HG03097 (cell line): Measurements from ENCODE around the gene ZDHHC14.

Source experiments
- ATAC-seq: cut with Tn5 transposase; IDR thresholded peaks from one replicate; pipeline ENCODE4 v1.9.1; 2021; ENCODE audit not compliant: unreplicated experiment, low FRiP score

ZDHHC14 gene

DNA sequence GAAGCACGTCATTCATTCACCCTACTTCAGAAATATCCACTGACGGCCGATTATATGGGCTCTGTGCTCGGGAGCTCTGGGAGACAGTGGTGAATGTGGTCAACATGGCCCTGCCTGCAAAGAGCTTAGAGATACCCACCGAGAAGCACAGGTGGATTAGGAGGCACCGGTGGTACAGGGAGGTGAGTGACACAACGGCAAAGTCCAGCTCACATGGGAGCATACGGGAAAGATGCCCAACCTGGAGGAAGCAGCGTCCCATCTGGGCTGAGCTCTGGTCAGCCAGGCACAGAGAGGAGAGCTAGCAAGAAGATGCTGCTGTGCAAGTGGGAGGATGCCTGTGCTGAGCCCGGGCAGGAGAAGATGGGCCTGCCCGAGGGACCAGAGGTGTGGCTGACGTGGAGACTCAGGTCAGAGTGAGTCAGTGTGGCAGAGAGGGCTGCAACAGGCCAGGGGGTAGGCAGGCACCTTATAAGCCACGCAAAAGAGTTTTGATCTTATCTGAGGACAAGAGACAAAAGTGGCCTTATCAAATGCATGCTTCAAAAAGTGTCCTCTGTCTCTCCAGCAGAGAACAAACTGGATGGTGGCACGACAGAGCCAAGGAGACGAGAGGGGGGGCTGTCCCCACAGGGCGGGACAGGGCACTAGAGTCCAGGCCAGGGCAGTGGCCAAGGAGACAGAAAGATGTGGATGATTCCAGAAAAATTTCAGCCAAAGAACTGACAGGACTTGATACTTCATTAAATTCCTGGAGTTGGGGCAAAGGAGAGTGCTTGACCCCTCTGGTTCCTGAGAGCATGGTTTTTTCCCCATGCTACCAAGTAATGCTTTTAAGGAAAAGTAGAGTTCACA lies 227.5 kb downstream of the ZDHHC14 start:
- ATAC-seq: no peak

DNA sequence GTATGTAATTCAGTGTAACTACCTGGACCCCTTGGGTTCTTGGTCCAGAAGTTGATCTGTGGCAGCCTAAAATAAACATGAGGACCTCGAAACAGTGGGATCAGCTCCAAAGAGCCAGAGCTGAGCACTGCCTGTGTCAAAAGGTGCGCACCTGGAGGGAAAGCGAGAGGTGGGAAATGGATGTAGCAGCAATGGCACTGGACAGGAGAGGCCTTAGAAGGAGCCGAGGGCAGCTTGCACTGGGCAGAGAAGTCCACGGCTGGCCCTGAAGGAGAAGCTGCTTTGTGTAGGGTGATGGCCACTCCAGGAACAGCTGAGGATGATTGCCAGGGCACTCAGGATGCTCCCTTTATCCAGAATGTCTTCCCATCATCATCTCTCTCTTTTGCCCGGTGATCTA lies 228.1 kb downstream of the ZDHHC14 start:
- ATAC-seq: no peak

DNA sequence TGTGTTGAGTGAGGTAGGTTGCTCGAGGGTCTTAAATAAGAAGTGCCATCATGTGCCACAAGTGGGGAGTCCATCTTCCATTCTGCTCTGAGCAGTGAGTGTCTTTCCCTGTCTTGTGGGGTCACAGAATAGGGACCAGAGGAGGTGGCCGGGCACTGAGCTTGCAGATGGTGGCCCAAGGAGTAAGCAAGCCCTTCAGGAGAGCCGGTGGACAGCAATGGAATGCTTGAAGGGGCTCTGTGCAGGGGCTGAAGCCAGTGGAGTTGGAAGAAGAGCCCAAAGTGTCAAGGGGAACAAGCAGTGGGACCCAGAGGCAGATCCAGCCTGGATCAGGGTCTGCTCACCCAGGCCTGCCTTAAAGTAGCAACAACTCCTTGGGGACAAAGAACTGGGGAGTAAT lies 228.6 kb downstream of the ZDHHC14 start:
- no peak for ATAC-seq

DNA sequence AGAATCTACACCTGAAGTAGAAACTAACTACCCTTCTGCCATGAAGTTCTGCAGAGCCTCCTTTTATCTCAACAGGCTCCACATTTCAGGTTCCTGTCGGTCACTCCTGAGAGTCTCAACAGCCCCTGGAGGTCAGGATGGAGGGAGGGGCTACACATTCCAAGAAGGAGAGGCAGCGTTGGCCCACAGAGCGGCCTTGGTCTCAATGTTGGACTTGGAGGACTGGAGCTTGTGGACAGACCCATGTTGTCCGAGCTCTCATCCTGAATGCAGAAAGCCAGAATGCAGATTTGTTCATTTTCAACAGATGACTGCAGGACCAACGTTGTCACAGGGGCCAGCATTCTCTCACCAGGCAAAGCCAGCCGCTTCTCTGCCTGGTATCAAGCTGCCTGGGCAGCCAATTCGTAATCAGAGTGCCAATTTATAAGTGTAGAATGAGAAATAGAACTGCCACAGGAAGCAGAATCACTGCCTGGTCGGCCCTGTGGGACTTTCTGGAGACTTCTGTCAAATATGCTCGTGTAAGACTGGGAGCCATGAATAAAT lies 229.5 kb downstream of the ZDHHC14 start:
- no peak for ATAC-seq

DNA sequence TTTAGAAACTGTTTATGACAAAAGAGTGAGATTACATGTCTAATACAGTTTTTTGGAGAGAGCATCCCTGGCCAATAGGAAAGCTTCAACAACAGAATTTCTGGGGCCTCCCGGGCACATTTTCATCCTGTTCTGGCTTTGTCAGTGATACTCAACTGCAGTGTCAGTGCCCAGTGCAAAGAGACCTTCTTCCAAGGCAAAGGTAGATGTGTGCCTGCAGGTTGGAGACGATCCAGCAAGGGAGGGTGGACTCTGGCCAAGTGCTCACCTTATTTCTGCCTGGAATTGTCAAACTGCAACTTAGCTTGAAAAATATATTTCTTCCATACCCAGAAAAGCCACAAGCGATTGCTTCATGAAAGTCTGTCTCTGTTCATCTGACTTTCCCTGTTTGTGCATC lies 230.4 kb downstream of the ZDHHC14 start:
- no peak for ATAC-seq

DNA sequence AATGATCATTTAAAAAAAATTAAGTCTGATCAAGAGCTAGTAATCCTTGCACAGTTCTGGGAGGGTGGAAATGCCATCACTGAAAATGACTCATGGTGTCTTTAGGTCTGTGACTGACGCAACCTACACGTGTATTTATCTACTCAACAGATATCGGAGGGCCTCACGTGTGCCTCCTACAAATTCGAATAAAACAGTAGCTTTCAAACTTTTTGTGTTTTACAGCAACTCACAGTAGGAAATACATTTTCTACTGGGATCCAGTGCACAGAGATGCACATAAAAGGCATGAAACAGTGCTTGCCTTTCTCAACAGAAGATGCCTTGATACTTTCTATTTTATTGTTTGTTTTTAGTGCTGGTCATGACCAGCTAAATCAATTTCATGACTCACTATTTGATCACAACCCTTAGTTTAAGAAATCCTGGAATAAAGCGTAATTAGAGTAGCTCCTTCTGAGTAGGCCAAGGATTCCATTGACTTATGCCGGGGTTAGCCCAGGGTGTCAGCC lies 232.1 kb downstream of the ZDHHC14 start:
- ATAC-seq: no peak

DNA sequence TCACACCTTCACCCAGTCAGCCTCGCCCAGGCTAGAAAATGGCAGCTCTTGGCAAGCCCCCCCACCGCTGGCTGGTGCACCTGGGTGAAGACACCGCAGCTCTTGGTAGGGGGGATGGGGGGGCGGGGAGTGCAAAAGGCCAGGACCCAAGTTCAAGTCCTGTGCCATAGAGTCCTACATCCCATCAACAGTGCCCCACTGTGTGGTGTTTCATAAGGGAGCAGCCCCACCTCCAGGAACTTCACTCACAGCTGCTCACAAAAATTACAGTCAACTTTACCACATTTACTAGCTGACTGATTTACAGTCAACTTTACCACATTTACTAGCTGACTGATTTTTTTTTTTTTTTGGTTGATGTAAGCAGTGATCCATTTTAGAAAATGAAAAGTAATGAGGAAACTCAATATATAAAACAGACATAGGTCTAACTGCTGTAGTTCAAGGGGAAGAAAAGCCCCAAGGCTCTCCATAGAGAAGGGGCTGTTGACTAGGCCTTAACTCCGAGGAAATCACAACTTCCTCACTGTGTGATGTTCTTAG lies 233.1 kb downstream of the ZDHHC14 start:
- peak; percentile 68 for ATAC-seq

DNA sequence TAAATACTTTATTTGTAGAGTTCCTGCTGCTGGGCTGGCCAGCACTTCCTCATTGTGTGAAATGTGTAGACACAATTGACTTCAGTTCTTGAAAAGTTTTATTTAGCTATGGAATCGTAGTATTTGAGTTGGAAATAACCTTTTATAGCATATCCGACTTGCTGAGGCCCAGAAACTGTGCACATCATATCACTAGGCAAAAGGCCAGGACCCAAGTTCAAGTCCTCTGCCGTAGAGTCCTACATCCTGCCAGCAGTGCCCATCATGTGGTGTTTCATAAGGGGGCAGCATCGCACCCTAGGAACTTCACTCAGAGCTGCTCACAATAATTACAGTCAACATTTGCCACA lies 234.4 kb downstream of the ZDHHC14 start:
- ATAC-seq: no peak

DNA sequence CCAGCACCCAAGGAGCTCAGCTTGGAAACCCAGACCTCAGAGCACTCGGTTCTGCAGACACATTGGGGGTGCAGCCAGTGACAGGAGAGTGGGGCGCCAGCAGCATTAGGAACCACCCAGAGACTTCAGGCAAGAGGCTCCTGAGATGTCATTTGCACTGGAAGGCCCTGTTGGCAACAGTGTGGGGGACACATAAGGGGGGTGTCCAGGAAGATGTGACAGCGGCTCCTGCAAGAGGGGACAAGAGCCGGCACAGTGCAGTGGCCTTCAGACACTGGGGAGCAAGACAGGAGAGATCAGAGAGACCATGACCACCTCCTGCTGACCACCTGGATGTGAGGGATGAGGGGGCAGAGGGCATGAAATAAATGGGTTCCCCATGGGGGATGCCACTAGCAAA lies 235.0 kb downstream of the ZDHHC14 start:
- ATAC-seq: no peak

DNA sequence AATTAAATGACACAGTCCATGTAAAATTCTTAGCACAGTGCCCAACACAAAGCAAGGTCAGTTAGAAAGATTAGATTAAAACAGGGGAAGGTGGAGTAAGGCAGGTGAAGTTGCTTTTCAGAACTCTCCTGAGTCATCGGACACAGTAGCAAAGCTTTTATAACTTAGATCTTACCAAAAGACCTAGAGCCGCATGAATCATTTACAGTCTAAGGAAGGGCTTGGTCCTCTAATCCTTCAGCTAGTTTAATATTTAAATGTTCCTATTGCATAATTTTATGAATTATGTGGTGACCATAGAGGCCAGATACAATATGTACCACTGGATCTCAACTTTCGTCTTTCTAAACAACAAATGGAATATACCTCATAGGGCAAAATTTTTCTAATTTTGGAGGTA lies 240.0 kb downstream of the ZDHHC14 start:
- no peak for ATAC-seq

DNA sequence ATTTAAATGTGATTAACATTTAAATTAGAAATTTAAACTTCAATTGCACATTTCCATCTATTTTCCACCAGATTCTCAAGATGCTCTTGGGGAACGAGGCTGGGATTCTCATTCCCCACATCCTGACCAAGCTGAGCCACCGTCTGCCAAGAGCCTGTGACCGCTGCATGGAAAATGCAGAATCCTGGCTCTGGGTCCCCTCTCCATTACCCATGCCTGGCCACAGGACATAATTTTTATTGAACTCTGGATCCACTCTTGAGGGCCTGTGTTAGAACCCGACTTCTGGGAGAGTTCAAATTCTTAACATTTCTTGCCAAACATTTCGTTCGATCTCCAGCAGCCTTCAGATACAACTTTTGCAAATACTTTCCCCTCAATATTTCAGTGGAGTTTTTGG lies 240.4 kb downstream of the ZDHHC14 start:
- ATAC-seq: no peak

DNA sequence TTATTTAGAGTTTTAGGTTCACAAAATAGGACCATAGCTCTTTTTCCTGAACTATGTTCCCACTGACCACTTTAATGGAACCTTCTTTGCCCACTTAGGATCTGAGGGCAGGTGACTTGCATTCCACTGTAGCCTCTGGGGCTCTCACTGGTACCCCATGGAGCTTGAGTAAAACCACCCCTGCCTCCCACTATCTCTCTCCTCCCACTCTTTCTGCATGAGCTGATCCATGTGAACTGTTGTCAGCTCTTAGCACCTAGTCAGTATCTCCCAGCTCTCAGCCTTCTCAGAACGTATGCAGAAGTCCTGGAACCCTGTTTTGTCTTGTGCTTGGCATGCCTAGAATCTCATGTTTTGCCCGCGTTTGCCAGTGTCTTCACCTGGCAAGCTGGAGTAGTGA lies 241.4 kb downstream of the ZDHHC14 start:
- no peak for ATAC-seq

DNA sequence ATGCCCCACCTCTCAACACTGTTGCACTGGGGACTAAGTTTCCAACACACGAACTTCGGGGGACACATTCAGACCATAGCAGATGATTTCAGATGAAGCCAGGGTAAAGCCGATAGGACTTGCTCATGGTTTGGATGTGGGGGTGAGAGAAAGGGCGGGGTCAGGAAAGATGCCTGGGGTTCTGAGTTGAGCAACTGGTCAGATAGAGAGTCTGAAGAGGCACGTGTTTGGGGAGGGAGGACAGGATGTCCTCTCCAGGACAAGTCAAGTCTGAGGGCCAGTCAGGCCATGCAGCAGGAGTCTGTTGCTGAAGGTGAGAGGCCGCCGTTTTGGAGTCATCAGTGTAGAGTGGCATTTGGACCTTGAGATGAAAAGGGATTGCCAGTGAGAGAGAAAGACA lies 244.1 kb downstream of the ZDHHC14 start:
- ATAC-seq: no peak

DNA sequence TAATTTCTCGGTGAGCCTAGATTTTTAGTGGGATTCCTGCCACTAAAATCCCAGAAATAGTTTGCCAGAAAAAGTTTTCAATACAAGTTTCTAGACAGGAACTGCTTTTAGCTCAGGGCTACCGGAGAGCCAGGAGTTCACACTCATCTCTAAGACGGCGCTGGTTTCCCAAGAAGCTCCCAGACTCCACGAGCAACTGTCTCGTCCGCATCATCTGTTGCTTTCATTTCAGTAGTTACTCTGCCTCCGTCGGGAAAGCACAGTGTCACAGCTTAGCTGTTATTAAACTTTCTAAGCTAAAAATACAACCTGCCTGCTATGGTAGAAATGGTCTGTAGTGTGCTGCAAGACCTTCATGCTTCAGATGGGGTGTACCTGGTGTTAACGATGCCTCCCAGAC lies 244.8 kb downstream of the ZDHHC14 start:
- no peak for ATAC-seq

DNA sequence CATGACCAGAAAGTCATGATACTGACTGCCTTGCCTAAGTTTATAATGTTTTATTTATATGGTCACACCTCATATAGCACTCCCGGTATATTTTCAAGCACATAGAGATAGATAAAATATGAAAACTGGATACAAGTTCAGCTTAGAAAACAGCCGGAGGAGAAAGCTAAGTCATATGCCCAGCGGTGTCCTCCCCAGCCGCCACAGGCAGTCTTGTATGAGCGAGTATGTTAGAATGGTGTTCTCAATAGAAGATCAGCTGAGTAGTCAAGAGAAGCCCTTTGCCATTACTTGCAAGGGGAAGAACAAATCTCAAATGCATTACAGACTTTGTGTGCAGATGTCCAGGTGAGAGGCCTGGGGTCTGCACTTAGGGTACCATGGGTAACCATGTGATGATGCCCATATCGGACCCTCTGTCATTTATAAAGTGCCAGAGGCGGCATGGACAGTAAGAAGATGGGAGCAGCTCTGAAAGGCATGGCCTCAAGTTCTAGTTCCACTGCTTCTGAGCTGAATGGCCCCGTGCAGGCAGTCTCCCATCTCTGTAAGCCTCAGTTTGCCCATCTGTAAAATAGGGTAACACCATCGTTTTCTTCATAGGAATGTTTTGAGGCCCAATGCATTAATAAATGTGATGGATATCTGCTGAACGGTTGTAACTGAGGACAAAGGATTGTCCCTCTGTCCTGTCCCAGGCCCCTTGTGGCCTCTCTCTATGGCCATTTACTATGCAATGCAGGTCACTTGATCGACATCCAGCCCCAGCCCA lies 246.4 kb downstream of the ZDHHC14 start:
- no peak for ATAC-seq

DNA sequence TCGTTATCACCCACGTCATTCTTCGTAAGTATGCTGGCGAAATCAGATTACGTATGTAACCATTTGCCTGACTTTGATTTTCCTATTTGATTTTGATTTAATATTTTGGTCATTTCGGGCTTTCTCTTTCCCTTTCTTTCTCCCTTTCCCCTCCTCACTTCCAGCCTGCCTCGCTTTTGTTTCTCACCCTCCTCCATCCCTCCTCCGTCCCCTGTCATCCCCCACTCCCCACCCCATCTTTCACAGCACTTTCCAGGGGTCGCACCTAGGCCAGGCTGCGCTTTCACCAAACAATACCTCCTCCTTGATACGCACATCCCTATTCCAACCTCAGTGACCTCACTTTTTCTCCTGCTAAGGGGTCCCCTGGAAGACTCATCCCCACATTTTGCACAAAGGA lies 247.5 kb downstream of the ZDHHC14 start:
- no peak for ATAC-seq

DNA sequence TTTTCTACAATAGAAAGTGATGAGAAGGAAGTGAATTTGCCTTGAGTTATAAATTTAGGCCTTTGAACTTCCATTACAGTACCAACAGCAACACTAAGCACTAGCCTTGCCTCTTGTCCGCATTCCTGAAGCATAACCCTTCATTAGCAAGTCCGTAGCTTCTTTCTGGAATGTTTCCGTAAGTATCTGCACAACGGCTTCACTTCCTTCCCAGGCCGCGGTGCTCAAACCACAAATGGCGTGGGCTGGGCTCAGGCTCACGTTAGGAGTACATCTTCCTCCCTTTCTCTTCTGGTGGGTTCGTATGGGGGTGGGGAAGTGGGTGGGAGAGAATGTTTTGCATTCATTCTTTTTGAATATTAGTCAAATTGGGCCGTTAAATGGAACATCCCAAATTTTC lies 248.2 kb downstream of the ZDHHC14 start:
- ATAC-seq: no peak

DNA sequence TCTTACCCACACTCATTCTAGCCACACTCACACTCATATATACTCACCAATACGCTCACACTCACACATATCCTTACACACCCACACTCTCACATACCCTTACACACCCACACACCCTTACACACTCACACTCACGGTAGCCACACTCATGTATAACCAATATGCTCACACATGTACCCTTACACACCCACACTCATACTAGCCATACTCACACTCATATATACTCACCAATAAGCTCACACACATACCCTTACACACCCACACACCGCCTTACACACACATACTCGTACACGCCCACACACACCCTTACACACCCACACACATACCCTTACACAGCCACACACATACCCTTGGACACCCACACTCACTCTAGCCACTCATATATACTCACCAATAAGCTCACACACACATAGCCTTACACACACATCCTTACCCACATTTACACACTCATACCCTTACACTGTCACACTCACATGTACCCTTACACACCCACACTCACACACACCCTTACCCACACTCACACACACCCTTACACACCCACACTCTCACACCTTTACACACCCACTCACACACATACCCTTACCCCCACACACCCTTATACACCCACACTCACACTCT lies 249.6 kb downstream of the ZDHHC14 start:
- no peak for ATAC-seq

DNA sequence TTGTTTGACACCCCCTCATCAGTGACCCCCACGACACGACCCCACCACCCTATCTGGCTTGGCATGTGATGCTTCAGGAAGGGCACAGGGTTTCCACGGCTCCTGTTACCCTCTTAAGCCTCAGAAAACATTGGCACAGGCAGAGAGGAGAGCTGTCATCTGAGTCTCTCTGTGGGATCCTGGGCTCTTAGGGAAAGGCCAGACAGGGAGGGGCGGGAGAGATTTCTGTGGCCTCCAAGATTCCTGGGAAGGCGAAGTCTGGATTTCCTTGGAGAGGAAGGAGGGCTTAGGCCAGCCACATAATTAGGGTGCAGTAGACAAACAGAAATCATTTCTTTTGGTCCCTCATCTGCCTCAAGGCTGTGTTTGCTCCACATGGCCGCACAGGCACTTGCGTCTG lies 250.4 kb downstream of the ZDHHC14 start:
- ATAC-seq: no peak

DNA sequence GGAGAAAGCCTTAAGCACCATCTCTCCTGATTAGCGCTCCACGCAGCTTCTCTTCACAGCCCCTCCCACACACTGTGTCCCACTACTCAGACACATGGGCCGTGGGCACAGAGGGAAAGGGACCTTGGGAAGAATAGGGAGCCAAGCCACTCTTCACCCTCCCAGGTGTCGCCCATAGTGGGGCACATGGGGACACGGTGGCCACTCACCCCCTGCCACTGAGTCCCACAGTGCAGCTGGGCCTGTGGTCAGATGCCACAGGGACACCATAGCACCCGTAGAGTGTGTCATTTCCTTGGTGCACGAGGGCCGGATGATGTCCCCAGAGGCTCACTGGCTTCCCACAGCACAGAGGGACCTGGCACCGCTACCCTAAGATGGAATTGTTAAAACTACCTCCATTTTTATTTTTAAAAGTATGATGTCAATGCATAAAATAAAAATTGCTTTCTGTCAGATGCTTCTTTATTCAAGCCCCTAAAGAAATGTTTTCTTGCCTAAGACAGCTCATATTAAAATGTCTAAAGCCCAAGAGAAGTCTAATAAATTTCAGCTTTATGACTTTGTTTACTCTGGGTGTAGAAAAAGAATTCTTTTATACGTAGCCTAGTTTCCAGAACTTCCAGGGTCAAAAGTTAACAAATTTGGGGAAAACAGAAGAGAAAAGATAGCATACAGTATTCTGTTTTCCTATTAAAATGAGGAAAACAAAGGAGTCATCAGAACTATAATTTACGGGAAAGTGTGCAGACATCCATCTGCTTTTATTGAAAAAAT lies 251.0 kb downstream of the ZDHHC14 start:
- no peak for ATAC-seq
